Activated gamma-delta T cell (primary cell): ENCODE measurements around the gene KNCN.

Source experiments
- DNase-seq: peaks from one replicate; lab custom pipeline; 2025; lab: John Stamatoyannopoulos, UW

KNCN gene

DNA sequence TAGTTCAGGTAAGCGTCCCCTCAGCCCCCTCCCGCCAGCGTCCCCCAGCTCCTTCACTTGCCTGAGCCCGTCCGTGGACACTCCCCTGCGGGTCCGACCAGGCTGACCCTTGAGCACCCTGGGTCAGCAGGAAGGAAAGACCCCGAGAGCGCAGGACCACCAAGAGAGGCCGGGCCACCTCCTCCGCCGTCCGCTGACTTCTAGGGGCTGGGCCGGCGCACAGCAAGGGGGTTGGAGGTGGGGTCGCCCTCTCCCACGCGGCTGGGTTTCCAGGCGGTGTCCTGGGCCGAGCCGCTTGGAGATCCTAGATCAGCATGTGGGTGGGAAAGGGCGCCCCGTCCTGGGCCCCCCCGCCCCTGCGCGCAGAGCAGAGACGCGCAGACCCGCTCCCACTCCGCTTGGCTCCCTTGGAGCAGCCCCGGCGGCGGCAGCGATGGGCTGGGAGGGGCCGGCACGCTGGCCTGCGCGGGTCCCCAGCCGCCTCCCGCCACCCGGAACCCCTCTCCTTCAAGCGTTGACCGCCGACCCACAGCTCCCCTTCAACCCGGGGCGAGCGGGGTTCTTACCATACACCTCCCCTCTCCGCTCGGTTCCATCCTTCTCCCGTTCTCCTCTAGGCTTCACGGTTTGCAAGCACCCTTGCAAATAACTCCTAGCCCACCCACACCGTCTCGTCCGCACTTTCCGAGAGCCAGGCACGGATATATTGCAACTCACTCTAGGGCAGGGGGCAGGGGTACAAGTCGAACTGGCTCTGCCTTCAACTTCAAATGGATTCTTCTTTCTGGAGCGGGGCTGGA is 7.5 kb downstream of the KNCN start:
- DNase-seq = no peak

DNA sequence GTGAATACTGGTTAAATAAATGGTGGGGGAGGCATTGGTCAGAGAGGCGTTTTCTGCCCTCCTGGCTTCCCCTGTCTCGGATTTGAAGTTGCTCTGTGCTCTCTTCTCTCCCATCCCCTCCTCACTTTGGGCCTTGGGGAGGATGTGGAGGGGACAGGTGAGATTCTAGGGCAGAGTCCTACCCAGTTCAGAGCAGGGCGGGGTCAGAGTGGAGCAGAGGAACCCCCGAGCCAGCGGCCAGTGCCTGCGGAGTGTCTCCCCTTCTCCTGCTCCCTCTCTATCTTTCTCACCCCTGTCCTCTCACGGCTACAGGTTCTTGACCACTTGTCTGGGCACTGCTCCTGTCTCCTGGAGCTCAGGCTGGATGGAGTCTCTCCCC is 8.1 kb downstream of the KNCN start:
- no peak for DNase-seq

DNA sequence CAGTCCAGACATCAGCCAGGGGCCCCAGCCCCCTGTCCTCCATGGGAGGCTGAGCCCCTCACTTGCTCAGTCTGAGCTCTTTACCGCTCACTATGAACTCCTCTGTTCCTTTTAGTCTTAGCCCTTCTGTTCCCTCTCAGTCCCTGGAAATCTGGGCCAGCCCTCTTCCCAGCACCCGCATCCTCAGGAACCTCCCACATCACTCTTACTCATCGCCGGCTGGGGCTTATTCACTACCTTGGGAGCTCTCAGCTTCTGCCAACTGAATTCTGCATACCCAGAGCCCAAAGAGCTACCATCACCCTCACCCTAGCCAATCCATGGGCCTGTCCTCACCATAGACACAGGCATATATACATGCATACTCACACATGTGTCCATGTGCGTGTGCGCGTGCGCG is 11.5 kb downstream of the KNCN start:
- no peak for DNase-seq

DNA sequence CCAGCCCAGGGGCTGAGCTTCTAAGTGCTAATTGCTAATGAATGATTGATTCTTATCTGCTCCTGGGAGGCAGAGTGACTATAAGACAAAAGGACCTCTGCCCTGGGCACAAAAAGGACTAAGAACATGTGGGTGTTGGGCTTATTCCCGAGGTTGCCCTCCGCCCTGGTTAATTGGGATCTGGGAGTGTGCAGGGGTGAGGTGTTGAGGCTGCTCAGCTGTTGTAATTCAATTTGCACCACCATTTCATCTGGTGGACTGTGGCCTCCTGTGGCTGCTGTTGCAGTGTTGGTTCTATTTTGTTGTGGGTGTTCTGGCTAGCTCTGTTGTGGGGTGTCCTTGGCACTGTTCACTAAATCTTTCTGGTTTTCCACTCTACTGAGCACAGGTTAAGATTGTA is 13.3 kb downstream of the KNCN start:
- no peak for DNase-seq

DNA sequence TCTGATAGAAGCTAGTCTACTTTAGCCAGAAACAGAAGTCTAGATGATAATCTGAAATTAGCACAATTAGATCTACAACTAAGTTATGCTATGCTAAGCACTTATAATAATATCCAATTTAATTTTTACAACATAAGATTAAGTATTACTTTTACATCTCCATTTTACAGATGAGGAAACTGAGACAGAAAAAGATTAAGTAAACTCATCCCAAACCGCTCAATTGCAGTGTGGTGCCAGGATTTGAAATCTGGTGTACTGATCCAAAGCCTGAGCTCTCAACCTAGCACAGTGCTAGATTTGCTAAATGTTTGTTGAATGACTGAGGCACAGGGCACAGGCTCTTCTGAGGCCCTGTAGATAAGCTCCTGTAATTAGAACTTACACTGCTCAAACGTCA is 13.8 kb downstream of the KNCN start:
- DNase-seq = no peak

DNA sequence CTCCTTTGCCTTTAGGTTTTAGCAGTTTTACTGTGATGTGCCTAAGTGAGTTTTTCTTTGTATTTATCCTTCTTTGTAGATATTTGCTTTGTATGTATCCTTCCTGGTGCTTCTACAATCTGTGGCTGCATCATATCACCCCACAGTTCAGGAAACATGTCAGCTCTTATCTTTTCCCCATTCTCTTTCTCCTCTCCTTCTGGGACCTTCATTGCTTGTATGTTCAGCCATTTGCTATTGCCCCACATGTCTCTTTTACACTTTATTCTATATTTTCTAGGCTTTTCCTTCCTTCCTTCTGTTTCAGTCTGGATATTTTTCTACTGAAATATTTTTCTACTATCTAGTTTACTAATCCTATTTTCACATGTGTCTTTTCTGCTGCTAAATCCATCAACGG is 14.9 kb downstream of the KNCN start:
- DNase-seq = no peak

DNA sequence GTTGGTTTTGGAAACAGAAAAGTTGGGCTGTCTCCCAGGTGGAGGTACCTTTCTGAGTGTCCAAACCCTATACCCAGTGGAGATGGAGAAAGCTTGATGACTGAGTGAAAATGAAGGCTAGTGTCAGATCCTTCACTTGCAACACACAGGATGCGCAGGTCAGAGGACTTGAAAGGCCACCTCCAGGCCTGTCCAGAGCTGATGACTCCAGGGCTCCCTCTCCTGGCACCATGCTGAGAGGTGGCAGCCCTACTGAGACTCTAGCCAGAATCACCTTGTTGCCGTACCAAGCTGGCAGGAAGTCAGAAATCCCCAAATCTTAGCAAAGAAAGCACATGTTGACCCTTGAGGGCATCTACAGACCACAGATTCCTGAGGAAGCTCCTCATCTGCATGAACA is 16.4 kb downstream of the KNCN start:
- DNase-seq = no peak

DNA sequence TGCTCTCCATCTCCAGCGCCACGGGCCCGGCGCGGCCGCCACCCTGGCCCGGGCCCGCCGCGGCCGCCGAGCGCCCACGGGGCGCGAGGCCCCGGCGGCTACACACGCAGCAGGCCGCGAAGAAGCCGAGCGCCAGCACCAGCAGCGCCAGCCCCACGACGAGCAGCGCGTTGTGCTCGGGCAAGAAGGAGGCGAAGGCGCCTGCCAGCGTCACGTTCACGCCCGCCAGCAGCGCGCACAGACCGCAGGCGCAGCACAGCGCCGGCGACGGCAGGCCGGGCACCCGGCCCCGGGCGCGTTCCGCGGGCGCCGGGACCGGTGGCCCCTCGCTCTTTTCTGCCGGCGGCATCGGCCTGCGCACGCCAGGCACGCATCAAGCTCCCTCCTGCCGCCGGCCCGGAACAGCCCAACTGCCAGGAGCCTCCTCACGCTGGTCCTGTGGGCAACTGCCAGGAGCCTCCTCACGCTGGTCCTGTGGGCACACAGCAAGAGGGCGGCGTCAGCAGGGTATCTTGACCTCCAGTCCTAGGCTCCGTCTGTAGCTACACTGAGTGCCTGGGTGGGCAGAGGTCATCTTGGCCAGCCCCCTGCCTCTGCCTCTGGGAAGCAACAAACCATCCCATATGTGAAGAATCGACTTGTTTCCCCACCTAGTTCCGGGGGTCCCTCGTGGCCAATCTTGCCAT is 18.1 kb downstream of the KNCN start:
- DNase-seq = peak; percentile 42

DNA sequence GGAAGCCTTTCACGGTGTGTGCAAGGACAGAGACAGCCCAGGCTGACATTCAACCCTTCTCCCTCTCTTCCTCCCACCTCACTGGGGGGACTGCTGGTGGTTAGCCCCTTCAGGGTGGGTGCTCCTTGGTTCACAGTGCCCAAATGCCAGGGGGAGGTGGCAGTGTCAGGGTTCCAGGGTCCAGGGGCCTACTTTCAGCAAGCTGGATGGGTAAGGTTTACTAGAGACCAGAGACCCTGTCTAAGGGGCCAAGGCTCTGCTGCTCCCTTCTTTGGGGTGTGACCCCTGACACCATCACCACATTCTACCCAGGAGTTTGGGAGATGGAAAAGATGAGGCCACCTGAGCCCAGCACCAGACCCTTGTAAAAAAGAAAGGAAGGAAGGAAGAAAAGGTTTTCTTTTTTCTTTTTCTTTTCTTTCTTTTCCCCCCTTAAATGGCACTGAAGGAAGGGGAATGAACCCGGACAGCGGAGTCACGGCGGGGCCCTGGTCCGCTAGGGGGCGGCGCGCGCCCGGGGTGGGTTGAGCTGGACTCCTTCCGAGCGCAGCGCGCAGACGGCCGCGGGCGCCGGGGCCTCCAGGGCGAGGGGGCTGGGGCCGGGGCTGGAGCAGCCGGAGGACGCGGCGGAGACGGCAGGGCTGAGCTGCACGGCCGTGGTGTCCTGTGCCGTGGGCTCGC is 18.8 kb downstream of the KNCN start:
- DNase-seq = peak; percentile 58

DNA sequence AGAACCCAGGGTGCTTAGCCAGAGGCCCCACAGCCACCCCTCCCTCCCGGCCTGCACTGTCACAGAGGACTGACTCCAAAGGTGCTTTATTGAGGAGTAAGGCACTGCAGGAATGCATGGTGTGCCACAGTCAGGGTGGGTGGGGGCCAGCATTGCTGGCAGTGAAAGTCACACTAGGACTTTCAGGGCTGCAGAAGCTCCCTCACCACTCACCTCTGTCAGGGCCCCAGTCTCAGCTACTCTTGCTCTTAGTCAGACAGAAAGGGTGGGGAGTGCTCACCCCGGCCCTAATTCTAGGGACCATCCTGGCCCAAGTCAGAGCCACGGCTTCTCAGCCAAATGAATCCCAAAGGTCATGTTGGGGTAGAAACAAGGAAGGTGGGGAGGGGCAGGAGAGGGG is 19.4 kb downstream of the KNCN start:
- DNase-seq = no peak

DNA sequence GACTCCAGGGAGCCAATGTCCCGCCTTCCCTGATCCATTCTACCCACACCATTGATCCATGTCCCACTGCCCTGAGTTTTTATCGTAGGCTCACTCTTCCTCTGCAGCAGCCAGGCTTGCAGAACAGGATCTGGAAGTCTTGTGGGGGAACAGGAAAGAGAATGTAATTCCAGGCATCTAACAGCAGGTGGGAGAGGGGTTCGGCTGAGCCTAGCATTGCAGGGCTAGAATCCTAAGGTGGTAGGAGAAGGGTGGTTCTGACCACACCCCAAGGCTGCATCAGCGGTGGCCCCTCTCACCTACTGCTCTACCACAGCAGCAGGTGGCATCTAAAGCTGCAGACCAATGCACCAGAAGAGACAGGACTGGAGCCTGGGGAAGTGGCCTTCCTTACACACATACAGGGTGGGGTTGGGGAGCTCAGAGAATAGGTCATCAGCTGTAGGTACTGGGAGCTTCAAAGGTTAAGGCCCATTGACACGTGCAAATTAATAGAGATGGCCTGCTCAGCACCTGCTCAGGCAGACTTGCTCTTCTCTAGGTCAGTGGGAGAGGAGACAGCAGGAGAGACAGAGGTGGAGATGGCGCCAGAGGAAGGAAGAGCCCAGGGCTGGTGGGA is 20.5 kb downstream of the KNCN start:
- no peak for DNase-seq

DNA sequence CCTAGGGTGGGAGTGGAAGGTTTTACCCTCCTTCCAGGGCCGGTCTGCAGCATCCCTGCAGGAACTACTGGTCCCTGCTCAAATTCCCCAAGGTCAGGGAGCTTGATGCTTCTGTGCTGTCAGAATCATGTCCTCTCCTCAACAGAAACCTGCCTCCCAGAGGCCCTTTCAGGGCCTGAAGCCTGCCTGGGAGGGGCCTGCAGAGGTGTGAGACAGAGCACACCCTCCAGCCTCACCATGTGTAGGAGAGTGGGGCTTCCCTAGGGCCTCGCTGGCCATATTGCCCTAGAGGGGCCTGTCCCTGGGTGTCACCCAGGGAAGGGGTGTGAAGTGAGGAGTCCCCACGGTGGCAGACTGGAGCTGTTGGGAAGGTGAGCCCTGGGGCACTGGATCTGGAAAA is 21.1 kb downstream of the KNCN start:
- DNase-seq = no peak

DNA sequence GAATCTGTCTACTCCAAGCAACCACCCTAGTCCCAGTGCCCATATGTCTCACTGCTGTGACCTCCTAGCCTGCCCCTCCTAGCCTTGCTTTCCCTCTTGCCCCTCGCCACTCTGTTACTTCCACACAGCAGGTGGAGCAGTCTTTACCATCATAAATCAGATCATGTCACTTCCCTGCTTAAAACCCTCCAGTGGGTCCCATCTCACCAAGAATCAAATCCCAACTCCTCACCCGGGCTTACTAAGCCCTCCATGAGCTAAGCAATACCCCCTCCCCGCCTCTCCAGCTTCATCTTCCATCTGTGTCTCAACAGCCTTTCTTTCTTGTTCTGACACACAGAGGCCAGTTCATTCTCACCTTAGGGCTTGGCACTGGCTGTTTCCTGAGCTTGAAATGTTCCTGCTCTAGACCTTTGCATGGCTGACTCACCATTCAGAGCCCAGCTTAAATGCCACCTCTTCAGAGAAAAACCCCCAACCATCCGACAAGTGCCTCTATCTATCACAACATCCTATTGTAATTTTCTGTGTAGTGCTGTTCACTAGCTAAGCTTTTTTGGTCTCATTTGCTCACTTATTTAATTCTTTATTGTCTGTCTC is 22.3 kb downstream of the KNCN start:
- DNase-seq = no peak

DNA sequence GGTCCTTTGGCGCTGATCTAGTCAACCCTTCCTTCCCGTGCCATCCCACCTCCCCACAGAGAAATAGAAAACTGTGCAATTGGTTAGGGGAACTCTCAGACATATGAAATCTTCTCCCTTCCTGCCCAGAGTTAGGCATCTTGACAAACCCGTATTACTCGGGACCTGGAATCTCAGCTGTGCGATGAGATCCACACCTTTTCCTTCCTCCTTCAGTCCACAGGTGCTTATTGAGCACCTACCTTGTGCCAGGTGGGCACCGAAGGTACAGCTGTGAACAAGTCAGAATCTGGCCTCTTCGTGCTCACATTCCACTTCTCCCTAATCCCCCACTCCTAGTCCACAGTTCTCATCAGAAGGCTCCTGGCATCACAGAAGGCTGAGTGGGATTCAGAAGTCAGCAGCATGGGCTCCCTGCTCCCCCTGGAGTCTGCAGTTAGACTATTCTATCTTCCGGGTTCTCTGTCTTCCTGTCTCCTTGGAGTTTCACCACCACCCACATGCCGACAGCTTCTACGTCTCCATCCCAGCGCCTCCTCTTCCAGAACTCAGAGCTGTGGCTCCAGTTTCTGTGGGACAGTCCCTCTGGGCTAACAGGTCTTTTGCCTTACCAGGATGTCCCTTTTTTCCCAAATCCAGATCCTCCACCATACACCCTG is 23.0 kb downstream of the KNCN start:
- no peak for DNase-seq

DNA sequence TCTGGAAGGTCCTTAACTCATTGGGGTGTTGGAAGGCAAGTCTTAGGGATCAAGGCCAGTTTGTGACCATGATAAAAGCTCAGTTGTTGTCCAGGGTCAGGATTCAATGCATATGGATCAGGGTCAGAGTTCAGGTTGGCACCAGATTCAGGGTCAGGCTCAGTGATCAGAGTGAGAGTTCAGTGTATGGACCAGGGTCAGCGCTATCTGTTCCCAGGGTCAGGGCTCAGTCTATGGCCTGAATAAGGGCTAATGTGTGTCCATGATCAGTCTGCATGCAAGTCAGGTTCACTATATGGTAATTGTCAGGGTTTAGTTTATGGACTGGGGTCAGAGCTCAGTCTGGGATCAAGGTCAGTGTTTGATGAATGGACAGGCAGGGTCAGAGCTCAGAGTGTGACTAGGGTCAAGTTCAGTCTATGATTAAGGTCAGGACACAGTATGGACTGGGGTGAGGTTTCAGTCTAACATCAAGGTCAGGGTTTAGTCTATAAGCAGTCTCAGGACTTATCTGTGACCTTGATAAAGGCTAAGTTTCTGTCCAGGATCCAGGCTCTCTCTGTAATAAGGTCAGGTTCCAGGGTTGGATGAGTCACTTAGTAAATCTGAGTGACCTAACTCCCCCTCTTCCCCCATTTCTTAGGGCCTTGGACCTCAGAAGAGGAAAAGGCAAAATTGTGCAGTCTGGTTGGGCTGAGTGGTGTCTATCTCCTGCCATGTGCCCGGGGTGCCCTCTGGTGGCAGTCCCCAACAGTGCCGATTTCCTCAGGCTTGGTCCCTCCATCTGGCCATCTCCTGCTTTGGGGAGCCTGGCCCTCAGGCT is 23.8 kb downstream of the KNCN start:
- no peak for DNase-seq

DNA sequence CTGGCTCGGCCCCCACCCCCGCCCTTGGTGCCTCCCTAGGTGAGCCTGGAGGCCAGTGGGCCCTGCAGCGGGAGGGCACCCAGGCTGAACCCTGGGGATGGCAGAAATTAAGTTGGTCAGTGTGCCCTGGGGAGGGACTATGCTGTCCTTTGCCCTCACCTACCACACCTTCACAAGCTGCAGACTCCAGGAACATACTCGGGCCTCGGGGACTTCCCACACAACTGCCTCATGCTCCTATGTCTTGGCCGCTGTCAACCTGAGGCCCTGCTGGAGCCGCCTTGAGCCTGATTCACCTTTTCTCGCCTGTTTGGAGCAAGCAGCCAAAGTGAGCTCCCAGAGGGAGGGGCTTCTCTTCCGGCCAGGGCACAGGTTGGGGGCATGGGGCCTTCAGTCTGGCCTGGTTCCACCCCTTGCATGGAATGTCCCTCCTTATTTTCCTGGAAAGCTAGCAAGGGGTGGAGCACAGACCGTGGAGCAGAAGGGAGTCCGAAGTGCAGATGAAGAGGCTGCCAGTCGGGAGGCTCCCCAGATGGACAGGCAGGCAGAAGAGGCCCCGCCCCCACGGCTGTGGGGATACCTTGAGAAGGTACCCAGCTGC is 24.7 kb downstream of the KNCN start:
- no peak for DNase-seq

DNA sequence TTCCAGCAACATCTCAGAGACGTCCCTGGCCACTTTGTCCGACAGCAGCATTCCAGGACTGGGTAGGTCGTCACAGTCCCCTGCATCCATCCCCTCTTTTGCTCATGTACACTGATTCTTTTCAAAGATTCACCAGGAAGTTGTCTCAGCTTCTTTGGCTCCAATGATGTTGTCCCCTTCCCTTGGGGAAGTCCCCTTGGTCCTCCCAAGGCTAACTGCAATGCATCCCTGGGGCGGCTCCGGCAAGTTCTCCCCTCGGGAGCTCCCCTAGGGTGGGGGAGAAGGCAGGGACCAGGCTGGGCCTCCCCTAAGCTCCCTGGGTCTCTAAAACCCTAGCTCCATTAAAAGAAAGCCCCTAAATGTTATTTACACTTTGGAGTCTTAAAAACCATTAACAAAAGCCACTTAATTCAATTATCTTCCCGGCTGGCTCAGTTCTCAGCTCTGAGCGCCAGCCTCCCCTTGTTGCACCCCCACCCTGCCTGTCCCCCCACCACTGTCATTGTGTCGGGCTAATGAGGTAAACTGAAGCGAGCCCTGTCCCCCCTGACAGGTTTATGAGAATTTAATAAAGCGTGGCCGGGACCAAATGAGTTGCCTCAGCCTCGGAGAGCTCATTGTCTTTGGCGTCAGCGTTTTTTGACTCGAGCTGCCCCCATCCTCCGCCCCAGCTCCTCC is 25.3 kb downstream of the KNCN start:
- no peak for DNase-seq

DNA sequence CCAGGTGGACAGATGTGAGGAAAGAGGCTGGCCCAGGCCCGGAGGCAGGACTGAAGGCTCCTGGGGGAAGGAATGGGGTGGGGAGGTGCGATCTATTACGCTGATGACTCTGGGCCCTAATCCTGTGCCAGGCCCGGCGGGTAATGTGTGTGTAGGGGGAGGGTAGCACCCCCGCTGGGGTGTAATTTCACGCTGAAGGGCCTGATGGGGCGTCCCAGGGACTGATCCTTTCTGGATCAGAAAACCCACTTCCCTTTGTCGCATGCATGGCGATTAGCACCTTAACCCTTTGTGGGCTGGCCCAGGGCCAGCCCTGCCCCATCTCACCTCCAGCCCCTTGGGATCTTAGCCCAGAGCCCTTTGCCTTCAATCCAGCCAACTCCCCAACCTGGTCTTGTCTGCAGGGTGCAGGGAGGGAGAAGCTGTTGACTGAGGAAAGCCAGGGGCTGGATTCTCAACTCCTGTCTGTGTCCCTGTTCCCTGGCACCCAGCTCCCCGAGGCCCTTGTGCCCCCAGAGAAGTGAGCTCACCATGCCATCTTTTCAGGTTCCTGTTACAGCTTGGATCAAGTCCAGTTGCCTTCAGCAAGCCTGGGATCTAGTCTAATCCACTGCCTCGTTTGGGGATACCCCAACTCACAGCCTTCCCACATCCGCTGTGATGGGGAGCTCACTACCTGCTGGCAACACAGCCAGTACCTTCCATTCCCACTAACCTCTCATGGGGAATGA is 26.0 kb downstream of the KNCN start:
- no peak for DNase-seq

DNA sequence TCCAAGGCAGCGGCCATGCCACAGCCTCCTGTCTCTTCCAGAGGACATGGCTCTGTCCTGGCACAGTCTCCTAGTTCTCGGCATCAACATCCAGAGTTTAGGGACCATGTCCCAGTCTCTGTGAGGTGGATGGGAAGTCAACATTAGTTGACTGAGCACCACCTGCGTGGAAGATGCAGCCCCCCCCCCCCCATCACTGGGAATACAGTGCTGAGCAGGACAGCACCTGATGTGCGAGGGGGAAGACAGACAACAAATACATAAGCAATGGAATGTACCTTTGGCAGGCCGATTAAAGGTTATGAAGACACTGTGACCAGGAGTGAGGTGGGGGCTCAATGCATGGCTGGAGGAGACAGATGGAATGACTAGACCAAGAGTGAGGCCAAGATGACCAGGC is 26.6 kb downstream of the KNCN start:
- DNase-seq = no peak
